Mesenchymal stem cell (in vitro differentiated cells and primary cell): ENCODE data around the gene ALOX5AP.

Experiments used
- DNase-seq: peaks from one replicate; pipeline ENCODE4 v3.0.0-alpha.2; 2013
- H2AFZ ChIP-seq: one replicate; pipeline ENCODE4 v1.6.1; 2013; ENCODE audit warnings: low read depth, mild to moderate bottlenecking, control low read depth, inconsistent platforms, low read length, moderate library complexity
- H2AK5ac ChIP-seq: 2 replicates; pipeline ENCODE4 v1.6.1; 2013; ENCODE audit warnings: low read length, moderate library complexity, mild to moderate bottlenecking, inconsistent platforms; ENCODE audit not compliant: severe bottlenecking
- H2BK120ac ChIP-seq: one replicate; pipeline ENCODE4 v1.6.1; 2013; ENCODE audit warnings: low read depth, mild to moderate bottlenecking, inconsistent platforms, low read length, moderate library complexity
- H2BK12ac ChIP-seq, 2 experiments: one replicate each; pipeline ENCODE4 v1.6.1; 2013; ENCODE audit warnings: inconsistent platforms in 2 of 2, low read length in 2 of 2, mild to moderate bottlenecking in 2 of 2, moderate library complexity in 2 of 2, control low read depth in 1 of 2
- H2BK15ac ChIP-seq: one replicate; pipeline ENCODE4 v1.6.1; 2013; ENCODE audit warnings: mild to moderate bottlenecking, low read depth, inconsistent platforms; ENCODE audit not compliant: poor library complexity, severe bottlenecking
- H2BK5ac ChIP-seq: 2 replicates; pipeline ENCODE4 v1.6.1; 2013; ENCODE audit warnings: low read depth, mild to moderate bottlenecking, low read length, control low read depth, inconsistent platforms; ENCODE audit not compliant: poor library complexity, severe bottlenecking
- H3K14ac ChIP-seq, 2 experiments: one replicate each; pipeline ENCODE4 v1.6.1; 2013; ENCODE audit warnings: inconsistent platforms in 2 of 2, low read length in 2 of 2, control low read depth in 1 of 2, mild to moderate bottlenecking in 1 of 2, moderate library complexity in 1 of 2
- H3K18ac ChIP-seq, 2 experiments: one replicate each; pipeline ENCODE4 v1.6.1; 2013; ENCODE audit warnings: inconsistent platforms in 2 of 2, low read length in 2 of 2, control low read depth in 1 of 2, low read depth in 1 of 2, mild to moderate bottlenecking in 1 of 2
- H3K23ac ChIP-seq, 2 experiments: one replicate each; pipeline ENCODE4 v1.6.1; 2013; ENCODE audit warnings: inconsistent platforms in 2 of 2, low read length in 2 of 2, mild to moderate bottlenecking in 2 of 2, moderate library complexity in 2 of 2, control low read depth in 1 of 2
- H3K27ac ChIP-seq: 2 replicates; pipeline ENCODE4 v1.5.1; 2013; ENCODE audit warnings: mild to moderate bottlenecking, moderate library complexity, low read length, control low read depth, inconsistent platforms; ENCODE audit not compliant: poor library complexity, severe bottlenecking
- H3K27me3 ChIP-seq, 2 experiments: 2 replicates each; pipeline versions ENCODE4 v1.6.1 to v1.7.0; 2013; ENCODE audit warnings: low read length in 2 of 2, mild to moderate bottlenecking in 2 of 2, moderate library complexity in 2 of 2, control low read depth in 1 of 2, inconsistent platforms in 1 of 2; ENCODE audit not compliant: control insufficient read depth in 1 of 2, insufficient read depth in 1 of 2
- H3K36me3 ChIP-seq, 2 experiments: 2 replicates each; pipeline versions ENCODE4 v1.6.1 to v1.7.0; 2013; ENCODE audit warnings: low read length in 2 of 2, control low read depth in 1 of 2, inconsistent platforms in 1 of 2, low read depth in 1 of 2, mild to moderate bottlenecking in 1 of 2; ENCODE audit not compliant: insufficient read depth in 2 of 2, control insufficient read depth in 1 of 2
- H3K4ac ChIP-seq, 2 experiments: one replicate each; pipeline ENCODE4 v1.6.1; 2013; ENCODE audit warnings: inconsistent platforms in 2 of 2, low read length in 2 of 2, mild to moderate bottlenecking in 2 of 2, moderate library complexity in 2 of 2, control low read depth in 1 of 2, low read depth in 1 of 2
- H3K4me1 ChIP-seq: 2 replicates; pipeline ENCODE4 v1.6.1; 2013; ENCODE audit warnings: low read depth, low read length, control low read depth; ENCODE audit not compliant: control insufficient read depth, insufficient read depth
- H3K4me2 ChIP-seq: 2 replicates; pipeline ENCODE4 v1.6.1; 2013; ENCODE audit warnings: low read length, mild to moderate bottlenecking, inconsistent platforms; ENCODE audit not compliant: poor library complexity, severe bottlenecking
- H3K4me3 ChIP-seq, 2 experiments: 2 replicates each; pipeline versions ENCODE4 v1.5.1 to v1.7.0; 2013; ENCODE audit warnings: low read length in 2 of 2, mild to moderate bottlenecking in 2 of 2, control low read depth in 1 of 2, low read depth in 1 of 2; ENCODE audit not compliant: insufficient read depth in 1 of 2
- H3K79me1 ChIP-seq: replicated peaks from 2 replicates; pipeline ENCODE4 v1.6.1; 2013; ENCODE audit warnings: mild to moderate bottlenecking, control low read depth, low read length, inconsistent platforms; ENCODE audit not compliant: poor library complexity, severe bottlenecking
- H3K9ac ChIP-seq: 2 replicates; pipeline ENCODE4 v1.7.0; 2013; ENCODE audit warnings: mild to moderate bottlenecking, low read length, moderate library complexity
- H3K9me3 ChIP-seq: 2 replicates; pipeline ENCODE4 v1.7.0; 2013; ENCODE audit warnings: mild to moderate bottlenecking, low read length; ENCODE audit not compliant: control insufficient read depth
- H4K8ac ChIP-seq: one replicate; pipeline ENCODE4 v1.6.1; 2013; ENCODE audit warnings: inconsistent platforms, mild to moderate bottlenecking, low read length, moderate library complexity
- H4K91ac ChIP-seq: one replicate; pipeline ENCODE4 v1.6.1; 2013; ENCODE audit warnings: mild to moderate bottlenecking, low read length, inconsistent platforms
- WGBS: methylation state at CpG from one replicate; pipeline ENCODE4 v1.1.7; 2013; ENCODE audit warnings: mixed read lengths; 5-methylcytosine and 5-hydroxymethylcytosine counted together

The ALOX5AP gene

DNA sequence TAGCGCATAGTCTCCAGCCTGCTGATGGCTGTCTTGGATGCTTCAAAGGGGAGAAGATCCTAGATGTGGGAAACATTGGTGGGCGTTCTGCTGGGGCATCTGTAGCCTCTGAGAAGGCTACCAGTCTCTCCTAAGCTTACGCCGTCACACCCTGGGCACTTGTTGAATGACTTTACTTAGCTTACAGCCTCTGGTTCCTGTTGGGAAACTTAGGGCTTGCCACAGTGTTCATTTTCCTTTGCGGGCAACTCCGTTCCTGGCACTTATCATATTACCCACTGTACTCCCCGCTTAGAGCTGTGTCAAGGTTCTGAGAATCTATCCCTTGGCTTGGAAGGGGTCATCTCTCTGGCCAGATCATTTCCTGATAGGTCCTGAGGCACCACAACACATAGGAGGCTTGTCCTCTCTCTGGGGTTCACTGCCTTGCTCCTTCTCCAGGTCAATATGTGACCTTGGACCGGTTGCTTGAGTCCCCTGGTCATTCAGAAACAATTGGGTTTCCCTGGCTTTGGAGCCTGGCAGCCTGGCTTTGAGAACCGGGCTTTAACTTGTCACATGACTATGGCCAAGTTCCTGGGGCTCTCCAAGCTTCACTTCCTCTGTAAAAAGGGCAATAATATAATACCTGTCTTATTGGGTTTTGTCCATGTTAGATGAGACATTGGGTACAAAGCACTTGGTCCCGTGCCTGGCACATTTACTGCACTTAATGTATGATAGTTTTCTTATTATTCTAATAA, 20.5 kb upstream of the ALOX5AP start:
- Histone ChIP-seq H3K27ac (no peak overlapping the region), H3K4me1 (peaks cover 12% of the 10 kb centered on the region), H3K36me3 (no peaks in the 10 kb centered on the region), H2BK120ac (no peak overlapping the region), H3K4me3 (no peak overlapping the region), H3K9ac (no peak overlapping the region), H3K4ac (peak overlapping the region; percentile 13 to 47), H2BK5ac (no peak overlapping the region), H4K91ac (peak overlapping the region; percentile 1), H2AK5ac (peak overlapping the region; percentile 27), H2BK15ac (no peak overlapping the region), H3K27me3 (no peaks in the 10 kb centered on the region), H4K8ac (no peak overlapping the region), H3K18ac (peak overlapping the region; percentile 30 to 77), H3K9me3 (no peaks in the 10 kb centered on the region), H3K79me1 (no peaks in the 10 kb centered on the region), H3K4me2 (no peak overlapping the region), H2BK12ac (peak overlapping the region in 1 of 2 experiments; percentile 83), H3K14ac (no peak overlapping the region), H3K23ac (no peak overlapping the region), H2AFZ (no peak overlapping the region)
- 89% methylated on average over 9 of the region's 10 CpGs for WGBS
- no peak for DNase-seq

DNA sequence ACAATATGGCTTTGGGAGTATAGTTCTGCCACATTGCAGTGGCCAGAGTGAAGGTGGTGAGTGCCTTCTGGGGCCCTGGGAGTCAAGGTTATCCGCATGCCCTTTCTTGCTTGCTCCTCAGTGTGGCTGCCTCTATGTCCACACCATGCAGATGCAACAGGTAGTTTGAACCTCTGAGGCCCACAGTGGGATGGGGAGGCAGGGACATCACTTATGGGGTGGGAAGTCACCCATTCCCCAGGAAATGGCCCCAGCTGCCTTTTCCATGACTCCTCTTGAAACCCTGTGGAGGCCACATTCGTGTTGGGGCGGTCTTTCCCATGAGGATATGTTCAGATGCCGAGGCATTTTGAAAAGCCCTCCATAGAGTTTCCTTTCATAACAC, 20.0 kb upstream of the ALOX5AP start:
- peak overlapping the region; percentile 45 to 49 for H2BK12ac ChIP-seq
- peaks cover 12% of the 10 kb centered on the region for H3K4me1 ChIP-seq
- H3K27me3 ChIP-seq: no peaks in the 10 kb centered on the region
- no peak overlapping the region for H2AK5ac ChIP-seq
- H3K23ac ChIP-seq: no peak overlapping the region
- H3K4me3 ChIP-seq: no peak overlapping the region
- whole genome bisulfite sequencing: 96% methylated on average over 4 of the region's 4 CpGs
- H3K9me3 ChIP-seq: no peaks in the 10 kb centered on the region
- H2BK120ac ChIP-seq: no peak overlapping the region
- H3K27ac ChIP-seq: no peak overlapping the region
- no peak overlapping the region for H3K9ac ChIP-seq
- peak overlapping the region in 1 of 2 experiments; percentile 13 for H3K4ac ChIP-seq
- H2AFZ ChIP-seq: no peak overlapping the region
- no peak overlapping the region for H4K91ac ChIP-seq
- H4K8ac ChIP-seq: no peak overlapping the region
- no peak overlapping the region for H3K4me2 ChIP-seq
- no peaks in the 10 kb centered on the region for H3K36me3 ChIP-seq
- no peak overlapping the region for H3K14ac ChIP-seq
- H2BK5ac ChIP-seq: no peak overlapping the region
- DNase-seq: no peak
- no peaks in the 10 kb centered on the region for H3K79me1 ChIP-seq
- H2BK15ac ChIP-seq: peak overlapping the region; percentile 6
- peak overlapping the region in 1 of 2 experiments; percentile 5 for H3K18ac ChIP-seq

- Histone ChIP-seq H4K8ac (no peak overlapping the region), H3K4me2 (no peak overlapping the region), H2AFZ (no peak overlapping the region), H3K23ac (no peak overlapping the region), H2BK15ac (no peak overlapping the region), H4K91ac (no peak overlapping the region), H3K9ac (no peak overlapping the region), H2BK120ac (no peak overlapping the region), H3K4me1 (peaks cover 12% of the 10 kb centered on the region), H3K9me3 (no peaks in the 10 kb centered on the region), H2AK5ac (no peak overlapping the region), H2BK5ac (no peak overlapping the region), H3K27ac (no peak overlapping the region), H3K27me3 (no peaks in the 10 kb centered on the region), H2BK12ac (peak overlapping the region in 1 of 2 experiments; percentile 10), H3K4me3 (no peak overlapping the region), H3K18ac (no peak overlapping the region), H3K4ac (no peak overlapping the region), H3K36me3 (no peaks in the 10 kb centered on the region), H3K14ac (no peak overlapping the region), H3K79me1 (no peaks in the 10 kb centered on the region)
- DNase-seq: no peak
- WGBS: 86% methylated on average over 3 of the region's 4 CpGs
These were observed 19.5 kb upstream of the ALOX5AP start for GRCh38 chr13:30715837-30716236.

DNA sequence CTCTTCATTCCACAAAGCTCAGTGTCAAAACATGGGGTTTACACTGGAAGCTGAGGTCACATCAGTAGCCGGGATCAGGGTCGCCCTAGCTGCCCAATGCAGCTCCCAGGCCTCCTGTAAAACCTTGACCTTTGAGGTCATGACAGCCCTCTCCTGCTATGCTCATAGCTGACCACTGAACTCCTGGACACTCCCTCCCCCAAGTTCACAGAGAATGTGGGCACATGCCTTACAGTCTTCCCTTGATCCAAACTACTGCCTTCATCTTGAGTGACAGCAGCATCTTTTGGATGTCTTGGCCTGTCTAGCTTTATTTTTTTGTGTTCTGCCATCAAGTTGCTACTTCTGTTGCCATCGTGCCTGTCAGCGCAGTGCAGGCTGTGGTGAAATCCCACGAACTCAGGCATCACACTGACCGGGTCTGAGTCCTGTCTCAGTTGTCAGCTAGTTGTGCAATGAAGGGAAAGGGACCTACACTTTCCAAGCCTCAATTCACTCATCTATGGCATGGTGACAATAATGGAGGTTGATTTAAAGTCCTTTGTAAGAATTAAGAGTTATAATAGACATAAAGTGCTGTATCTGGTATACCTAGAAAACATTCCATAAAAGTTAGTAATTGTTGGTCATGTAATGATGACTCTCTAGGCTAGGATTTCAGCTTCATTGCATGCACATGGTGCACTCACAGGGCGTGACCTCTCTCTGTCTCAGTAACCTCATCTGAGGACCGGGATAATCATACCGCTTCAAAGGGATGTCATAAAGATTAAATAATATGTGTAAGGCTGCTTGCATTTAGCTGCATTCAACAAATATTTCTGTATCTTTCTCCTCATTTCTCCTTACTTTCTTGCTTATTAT, 16.4 kb upstream of the ALOX5AP start:
- 36% methylated on average over 8 of the region's 9 CpGs for WGBS

More for the DNA sequence above, 16.4 kb upstream of the ALOX5AP start:
- no peak overlapping the region for H3K4me3 ChIP-seq
- no peak overlapping the region for H3K4me2 ChIP-seq
- no peak overlapping the region for H3K23ac ChIP-seq
- peak overlapping the region; percentile 69 to 88 for H2BK12ac ChIP-seq
- H3K36me3 ChIP-seq: no peaks in the 10 kb centered on the region
- H3K18ac ChIP-seq: peak overlapping the region; percentile 25 to 40
- H4K8ac ChIP-seq: peak overlapping the region; percentile 59
- no peak overlapping the region for H2BK5ac ChIP-seq
- peak overlapping the region; percentile 15 for H2BK15ac ChIP-seq
- no peak overlapping the region for H3K14ac ChIP-seq
- peaks cover 10% of the 10 kb centered on the region for H3K4me1 ChIP-seq
- peak overlapping the region; percentile 14 for H3K9ac ChIP-seq
- peak overlapping the region; percentile 78 for H3K27ac ChIP-seq
- H3K27me3 ChIP-seq: no peaks in the 10 kb centered on the region
- no peak overlapping the region for H2AFZ ChIP-seq
- H2BK120ac ChIP-seq: peak overlapping the region; percentile 21
- H4K91ac ChIP-seq: peak overlapping the region; percentile 30
- no peaks in the 10 kb centered on the region for H3K9me3 ChIP-seq
- peak overlapping the region; percentile 10 to 65 for H3K4ac ChIP-seq
- H2AK5ac ChIP-seq: peak overlapping the region; percentile 46
- DNase-seq: peak; percentile 90
- no peaks in the 10 kb centered on the region for H3K79me1 ChIP-seq
